NCI-H1105 treated with DMSO at 0.1 percent for 48 hours (cell line): ENCODE measurements around the gene SLC25A36.
A peak's percentile ranks its signal among the peaks of the same experiment; 100 is the strongest.

ENCODE experiments used
- DNase-seq: peaks from one replicate; lab custom pipeline; 2025; lab: John Stamatoyannopoulos, UW

SLC25A36 gene, protein sequence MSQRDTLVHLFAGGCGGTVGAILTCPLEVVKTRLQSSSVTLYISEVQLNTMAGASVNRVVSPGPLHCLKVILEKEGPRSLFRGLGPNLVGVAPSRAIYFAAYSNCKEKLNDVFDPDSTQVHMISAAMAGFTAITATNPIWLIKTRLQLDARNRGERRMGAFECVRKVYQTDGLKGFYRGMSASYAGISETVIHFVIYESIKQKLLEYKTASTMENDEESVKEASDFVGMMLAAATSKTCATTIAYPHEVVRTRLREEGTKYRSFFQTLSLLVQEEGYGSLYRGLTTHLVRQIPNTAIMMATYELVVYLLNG

DNA sequence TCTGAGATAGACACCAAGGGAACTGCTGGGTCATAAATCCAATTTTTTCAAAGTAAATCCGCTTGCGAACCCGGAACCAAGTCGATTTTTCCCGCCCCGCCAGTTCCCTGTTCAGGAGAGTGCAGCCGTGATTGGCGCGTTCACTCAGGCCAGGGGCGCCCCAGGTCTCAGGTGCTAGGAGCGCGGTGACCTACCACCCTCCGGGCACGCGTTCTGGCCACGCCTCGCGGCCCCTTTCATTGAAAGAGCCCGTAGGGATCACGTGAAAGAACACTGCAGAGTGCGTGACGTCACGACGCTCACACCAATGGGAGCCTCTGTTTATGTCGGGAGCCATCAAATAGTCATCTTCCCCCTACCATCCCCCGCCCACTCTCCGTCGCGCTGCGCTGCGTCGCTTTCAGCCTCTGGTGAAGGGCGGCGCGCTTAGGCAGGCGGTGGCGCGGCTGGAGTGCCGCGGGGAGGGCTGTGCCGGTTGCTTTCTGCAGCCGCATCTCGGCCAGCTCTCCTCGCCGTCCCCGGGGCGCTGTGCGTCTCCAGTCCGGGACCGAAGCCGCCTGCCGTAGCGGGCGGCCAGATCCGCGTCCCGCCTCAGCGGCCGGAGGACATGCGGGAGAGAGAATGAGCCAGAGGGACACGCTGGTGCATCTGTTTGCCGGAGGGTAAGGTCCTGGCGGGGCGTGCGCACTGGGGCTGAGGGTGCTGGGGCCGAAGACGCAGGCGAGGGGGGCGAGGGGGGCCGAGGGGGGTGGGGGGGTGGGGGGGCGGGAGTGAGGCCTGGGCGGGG lies at the start of gene SLC25A36:
Gene SLC25A36 (plus strand): TSS at position 403 of the 787 bp plus-strand sequence. CDS start 219 bp downstream, at position 622.
- DNase-seq: peak; percentile 100

DNA sequence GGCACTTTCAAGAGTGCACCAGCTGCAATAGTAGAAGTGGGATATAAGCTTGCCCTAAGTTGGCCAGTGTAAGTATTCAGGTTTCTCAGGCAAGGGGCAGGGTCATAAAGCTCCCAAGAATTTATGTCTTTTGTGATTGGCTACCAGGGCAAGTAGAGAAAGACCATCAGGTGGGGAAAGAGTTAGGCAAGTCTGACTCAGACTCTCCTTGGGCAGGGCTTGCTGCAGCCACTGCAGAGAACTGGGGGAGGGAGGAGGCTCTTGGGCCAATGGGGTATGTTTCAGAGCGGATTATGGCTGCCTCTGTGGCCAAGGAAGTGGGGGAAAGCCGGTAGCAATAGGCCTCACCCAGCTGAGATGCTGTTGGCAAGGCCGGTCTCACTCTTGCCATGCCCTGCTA lies 44.6 kb upstream of the SLC25A36 start:
- no peak for DNase-seq

DNA sequence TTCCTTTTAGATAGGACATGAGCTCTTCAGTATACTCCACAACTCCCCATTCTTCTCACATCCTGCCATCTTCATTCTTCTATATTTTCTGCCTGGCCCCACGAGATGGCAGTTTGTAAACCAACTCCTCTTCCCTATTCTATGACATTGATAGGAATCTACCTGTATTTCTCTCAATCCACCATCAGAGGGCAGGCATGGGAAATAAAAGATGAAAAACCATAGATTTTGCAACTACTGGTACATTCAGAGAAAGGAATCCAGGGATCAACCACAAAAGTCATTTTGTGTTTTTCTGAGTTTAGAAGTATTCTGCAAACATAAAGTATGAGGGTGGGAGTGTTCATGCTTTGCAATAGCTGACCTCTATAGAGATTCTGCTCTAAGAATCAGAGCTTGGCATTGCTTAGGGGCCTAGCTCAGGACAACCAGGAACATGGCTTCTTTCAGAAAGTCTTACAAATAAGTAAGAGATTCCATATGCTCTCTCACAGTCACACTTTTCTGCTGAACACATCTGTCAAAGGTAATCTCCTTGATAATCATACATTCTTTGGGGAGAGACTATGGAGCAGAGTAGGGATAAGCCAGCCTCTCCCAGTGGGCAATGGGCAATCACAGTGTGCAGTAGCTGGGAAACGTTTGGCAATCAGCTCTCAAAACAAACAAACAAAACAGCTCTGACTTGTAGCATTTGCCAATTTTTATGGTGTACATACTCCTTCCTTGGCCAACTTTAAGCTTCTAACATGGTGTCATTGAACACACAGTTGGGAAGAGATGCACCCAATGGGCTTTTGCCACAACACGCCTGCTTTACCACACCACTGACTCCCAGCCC lies 43.1 kb upstream of the SLC25A36 start:
- DNase-seq: peak; percentile 82

DNA sequence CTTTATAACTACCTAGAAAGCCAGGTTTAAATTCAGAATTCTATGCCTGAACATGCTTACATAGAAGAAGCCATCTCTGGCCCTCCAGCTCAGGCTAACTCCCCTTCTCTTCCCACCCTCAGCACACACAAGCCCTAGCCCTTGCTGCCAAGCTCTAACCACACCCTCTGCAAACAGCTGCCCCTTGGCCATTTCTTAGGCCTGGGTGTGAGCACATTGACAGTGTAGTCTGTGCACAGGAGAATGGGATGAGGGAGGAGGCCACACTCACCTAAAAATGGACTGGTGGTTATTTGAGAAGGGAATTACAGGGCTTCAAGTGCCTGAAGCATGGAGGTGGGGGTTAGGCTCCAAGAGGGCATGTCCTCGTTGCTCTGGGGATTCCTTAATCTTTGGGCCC lies 42.3 kb upstream of the SLC25A36 start:
- no peak for DNase-seq

DNA sequence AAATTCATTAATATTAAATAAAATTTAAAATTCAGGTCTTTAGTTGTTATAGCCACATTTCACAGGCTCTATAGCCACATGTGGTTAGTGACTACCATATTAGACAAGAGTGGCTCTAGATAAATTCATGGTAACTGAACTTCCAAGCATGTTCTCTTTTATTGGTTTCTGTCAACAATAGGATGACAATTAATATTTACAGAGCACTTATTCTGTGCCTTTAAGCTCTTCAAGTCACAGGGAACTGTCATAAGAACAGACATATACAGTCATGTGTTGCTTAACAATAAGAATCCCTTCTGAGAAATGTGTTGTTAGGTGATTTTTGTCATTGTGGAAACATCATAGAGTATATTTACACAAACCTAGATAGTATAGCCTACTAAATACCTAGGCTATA lies 38.8 kb upstream of the SLC25A36 start:
- DNase-seq: no peak

DNA sequence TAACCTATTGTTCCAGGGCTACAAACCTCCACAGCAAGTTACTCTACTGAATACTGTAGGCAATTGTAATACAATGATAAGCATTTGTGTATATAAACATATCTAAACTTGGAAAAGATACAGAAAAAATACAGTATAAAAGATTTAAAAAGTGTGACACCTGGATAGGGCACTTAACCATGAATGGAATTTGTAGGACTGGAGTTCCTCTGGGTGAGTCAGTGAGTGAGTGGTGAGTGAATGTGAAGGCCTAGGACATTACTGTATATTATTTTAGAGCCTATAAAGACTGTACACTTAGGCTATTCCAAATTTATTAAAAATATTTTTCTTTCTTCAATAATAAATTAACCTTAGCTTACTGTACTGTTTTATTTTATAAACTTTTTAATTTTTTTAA lies 38.4 kb upstream of the SLC25A36 start:
- DNase-seq: no peak

DNA sequence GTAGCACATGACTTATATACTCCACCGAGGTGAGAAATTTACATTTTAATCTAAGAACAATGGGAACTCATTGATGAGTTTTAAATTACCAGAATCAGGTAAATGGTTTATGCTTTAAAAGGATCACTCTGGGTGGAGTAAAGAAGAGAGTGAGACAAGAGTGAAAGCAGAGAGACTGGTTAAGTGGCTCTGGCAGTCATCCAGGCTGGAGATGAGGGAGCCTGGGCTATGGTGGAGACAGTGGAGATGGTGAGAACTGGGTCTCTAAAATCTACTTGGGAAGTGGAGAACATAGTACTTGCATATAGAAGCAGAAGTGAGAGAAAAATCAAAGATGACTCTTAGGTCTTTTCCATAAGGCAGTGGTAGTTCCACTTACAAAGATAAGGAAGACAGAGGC lies 37.1 kb upstream of the SLC25A36 start:
- peak; percentile 50 for DNase-seq

DNA sequence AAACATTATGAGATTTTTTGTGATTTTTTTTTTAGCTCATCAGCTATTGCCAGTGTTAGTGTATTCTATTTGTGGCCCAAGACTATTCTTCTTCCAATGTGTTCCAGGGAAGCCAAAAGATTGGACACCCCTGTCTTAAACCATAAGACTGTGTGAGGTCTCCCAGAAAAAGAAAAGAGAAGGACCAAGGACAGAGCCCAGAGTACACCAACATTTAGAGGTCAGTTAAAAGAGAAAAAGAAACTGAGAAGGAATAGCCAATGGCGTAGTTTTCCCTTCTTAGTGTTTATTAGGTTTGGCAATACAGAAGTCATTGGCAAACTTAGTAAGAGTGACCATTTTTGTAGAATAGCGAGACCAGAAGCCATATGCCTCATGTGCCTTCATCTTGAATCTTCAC lies 36.1 kb upstream of the SLC25A36 start:
- no peak for DNase-seq

DNA sequence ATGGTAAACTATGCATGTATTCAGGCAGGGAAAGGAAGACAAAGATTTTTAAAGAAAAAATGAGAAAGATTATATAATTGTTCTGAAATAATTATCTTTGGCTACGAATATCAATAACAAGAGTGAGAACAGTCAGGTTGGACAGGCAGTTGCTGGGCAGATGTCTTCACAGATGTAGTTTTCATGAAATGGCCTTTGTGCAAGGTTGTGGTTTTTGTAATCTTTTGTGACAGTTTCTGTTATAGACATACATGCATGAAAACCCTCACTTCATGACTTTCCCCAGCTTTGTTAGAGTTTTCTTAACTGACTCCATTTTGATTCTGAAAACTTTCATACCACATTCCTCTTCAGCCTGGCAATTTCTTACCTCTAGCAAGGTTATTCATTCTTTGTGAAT lies 34.9 kb upstream of the SLC25A36 start:
- no peak for DNase-seq

DNA sequence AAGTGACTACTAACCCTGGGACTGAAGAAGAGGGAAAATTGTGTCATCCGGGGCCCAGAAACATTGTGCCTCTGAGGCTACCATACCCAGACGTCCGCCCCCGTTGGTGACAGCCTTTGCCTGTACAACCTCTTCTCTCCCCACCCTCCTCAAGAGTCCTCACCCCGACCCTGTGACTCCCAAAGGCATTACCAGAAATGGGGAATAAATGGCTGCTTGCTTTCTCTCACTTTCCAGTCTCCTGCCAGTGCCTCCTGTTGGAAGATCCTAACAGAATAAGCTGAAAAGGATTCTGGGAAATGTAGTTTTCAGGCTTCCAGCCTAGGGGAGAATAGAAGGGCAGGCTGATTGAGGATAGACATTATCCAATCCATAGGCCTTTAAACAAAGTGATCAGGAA lies 30.8 kb upstream of the SLC25A36 start:
- DNase-seq: no peak

DNA sequence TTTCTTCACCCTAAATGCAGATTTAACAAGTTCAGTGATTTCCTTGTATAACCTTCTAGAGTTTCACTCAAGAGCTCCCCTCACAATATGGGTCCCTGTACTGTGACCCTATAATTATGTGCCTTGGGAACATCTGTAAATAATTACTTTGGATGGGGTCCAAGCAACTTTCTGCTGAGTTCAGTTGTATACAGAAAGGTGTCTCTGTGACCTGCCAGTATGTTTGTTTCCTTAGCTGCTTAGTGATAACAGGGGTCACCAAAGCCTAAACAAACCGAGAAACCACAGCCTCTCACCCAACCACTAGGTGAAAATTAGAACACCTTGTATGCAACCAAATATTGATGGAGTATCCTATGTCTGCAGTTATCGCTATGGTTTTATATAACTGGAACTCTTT lies 29.8 kb upstream of the SLC25A36 start:
- DNase-seq: peak; percentile 99

DNA sequence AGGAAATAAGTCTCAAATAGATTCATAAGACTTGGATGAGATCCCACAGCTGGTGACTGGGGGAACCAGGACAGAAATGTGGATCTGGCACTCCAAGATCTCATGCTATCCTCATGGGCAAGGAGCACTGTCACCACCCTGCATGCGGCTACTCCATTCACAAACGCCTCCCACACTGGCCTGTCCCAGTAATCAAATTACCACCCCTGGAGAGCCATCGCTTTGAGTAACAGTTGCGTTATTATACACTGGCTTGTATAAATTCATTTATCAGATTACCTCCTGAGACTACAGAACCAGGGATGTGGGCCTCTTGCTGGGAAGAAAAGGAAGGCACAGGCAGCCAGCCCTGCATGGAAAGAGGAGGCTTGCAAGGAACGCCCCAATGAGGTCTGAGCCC lies 27.9 kb upstream of the SLC25A36 start:
- DNase-seq: no peak

DNA sequence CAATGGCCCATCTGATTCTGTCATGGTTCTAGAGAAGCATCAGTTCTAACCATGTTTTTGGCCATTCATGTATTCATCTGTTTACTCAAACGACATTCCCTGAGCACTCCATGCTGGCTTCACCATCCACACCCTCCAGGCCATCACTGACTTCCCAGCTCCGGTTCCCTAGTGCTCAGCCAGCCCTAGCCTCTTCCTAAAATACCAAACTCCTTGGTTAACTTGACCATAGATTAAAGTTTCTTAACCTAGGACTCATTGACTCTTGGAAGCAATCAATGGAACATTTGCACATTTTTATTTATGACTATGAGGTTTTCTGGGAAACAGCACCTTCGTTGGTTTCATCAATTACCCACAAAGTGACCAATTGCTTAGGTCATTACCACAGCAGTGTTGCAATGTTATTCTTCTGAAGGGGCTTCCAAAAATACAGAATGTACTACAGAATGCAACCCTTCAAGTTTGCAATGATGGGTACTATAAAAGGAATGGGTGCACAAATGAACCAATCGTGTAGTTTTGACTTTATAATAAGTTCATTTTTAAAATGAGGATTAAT lies 27.2 kb upstream of the SLC25A36 start:
- no peak for DNase-seq

DNA sequence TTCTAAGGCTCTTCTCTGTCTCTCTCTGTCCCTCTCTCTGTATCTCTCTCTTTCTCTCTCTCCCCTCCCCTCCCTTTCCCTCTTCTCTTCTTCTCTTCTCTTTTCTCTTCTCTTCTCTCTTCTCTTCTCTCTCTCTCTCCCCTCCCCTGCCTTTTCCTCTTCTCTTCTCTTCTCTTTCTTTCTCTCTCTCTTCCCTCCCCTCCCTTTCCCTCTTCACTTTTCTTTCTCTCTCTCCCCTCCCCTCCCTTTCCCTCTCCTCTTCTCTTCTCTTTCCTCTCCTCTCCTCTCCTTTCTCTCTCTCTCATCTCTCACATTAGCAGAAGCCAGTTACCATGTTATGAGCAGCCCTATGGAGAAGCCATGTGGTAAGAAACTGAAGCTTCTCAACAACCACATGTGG lies 25.0 kb upstream of the SLC25A36 start:
- no peak for DNase-seq

DNA sequence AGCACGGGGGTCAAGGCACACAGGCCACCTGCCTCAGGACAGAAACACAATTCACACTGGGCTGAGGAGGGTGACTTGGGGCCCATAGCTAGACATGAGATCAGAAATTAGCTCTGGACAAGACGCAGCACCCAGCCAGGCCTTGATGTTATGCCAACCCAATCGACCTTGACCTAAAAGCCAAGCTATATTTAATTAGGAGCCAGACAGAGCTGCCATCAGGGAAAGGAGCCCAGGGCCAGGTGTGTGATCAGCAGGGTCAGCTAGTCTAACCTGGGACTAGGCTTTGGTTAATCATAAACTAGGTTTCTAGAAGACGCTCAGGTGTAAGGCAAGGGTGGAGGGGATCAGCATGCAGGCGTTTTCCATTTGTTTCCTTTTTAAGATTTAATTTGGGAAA lies 23.9 kb upstream of the SLC25A36 start:
- DNase-seq: no peak

DNA sequence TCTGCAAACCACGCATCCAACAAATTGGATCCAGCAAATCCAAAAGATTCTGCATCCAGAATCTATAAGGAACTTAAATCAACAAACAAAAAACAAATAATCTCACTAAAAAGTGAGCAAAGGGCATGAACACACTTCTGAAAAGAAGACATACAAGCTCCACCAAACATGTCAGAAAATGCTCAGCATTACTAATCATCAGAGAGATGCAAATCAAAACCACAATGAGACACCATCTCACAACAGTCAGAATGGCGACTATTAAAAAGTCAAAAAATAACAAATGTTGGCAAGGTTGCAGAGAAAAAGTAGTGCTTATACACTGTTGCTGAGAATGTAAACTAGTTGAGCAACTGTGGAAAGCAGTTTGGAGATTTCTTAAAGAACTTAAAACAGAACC lies 21.6 kb upstream of the SLC25A36 start:
- DNase-seq: no peak

DNA sequence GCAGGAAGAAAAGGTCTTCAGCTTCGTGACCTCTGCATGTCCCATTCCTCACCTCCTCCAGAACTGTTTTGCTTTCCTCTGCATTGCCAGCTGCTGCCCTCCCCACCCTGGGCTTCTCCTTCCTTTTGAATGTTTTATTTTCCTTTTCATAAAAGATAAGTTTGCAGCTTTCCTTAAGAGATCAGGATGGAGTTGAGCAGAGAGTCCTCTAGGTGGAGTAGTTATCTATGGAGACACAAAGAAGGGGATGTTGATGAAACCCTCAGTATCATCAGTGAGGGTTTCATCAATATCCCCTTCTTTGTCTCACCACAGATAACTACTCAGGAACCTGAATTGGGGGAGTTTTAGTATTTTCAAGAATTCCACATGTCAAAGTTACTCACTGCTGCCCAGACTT lies 19.0 kb upstream of the SLC25A36 start:
- DNase-seq: no peak

DNA sequence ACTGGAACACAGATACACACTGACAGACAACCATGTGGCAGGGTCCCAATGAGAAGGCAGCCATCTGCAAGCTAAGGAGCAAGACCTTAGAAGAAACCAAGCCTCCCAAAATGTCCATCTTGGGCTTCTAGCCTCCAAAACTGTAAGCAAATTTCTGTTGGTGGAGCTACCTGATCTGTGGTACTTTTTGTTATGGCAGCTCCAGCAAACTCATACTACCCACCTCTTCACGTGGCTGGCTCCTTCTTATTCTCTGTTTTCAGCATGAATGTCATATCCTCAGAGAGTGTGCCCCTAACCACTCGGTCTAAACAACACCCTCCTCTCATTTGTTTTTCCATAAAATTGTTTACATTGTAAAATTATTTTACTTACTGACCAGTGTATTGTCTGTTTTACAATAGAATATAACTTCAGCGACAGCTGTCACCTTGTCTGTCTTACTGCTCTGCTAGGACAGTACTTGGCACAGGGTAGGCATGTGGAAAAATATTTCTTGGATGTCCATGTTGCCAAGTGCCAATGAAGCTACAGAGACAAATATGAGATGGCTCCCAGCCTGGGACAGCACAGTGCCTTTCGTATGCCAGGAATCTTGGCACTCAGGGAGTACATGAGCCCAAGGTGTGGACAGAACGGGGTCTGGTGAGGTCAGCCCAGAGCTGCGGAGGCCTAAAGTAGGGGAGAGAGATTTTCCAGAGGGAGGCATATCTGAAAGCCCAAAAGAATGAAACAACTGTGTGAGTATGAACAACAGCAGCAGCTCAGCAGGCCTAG lies 17.4 kb upstream of the SLC25A36 start:
- DNase-seq: no peak

DNA sequence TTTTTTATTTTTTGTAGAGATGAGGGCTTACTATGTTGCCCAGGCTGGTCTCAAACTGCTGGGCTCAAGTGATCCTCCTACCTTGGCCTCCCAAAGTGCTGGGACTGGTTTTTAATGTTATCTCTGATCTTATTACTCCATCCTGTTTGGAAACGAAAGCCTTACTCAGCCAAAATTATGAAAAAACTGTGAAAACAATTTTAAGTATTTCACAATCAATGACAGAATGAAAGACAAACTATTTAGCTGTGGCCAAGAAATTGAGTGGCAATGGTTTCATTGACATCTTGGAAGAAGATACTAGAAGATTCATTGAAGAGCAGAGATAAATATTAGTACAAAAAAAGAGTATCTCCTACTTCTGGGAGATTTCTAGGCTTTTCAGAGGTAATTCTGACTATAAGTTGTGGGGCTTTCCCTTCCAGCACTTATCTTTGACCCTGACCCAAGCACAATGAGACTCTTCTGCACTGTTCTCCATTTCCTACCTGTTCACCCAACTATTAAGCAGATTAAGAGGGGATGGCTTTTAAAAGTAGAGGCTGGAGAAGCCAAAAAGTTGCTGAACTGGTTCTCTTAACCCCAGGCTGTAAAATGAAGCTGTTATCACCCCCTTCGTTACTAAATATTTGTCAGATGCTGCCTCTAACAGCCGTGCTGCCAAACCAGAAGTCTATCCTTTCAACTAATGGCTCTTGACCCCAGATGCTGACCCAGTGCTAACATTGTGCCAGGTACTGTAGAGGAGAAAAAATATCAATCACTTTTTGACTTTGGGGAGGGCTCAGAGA lies 14.2 kb upstream of the SLC25A36 start:
- DNase-seq: no peak

DNA sequence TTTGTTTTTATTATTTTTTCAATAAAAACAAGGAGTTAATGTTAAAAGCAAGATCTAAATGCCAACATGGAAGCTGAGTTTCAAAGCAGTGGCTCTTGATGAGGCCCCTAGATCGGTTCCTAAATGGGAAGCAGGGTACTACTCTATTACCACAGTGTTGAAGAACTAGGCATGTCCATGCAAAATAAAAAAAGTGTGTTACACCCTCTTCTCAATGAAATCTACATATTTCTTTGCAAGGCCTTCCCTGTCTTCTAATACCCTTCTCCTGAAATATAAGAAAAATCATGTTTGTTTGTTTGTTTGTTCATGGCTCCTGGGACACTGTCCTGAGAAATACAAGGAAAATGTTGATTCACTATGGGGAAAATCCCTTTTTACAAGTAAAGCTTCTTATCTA lies 12.2 kb upstream of the SLC25A36 start:
- DNase-seq: no peak

DNA sequence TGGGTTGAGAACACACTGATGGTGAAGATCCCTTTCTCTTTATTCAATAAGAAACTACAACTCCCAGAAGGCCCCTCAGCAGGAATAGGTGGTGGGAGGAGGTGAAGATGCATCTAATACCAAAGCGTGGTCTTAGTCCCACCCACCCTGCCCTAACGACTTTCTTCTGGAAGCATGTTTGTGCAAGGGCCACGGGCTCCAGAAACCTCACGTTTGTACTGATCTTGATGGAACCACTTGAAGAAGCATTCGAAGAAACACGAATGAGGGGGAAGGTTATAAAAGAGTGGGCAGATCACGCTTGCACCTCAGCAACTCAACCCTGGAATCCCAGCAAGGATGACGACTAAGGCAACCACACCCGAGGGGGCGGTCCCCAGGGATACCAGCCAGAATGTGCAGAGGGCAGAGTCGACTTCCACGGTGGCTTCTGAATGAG lies 10.6 kb upstream of the SLC25A36 start:
- no peak for DNase-seq
